Measurements from ENCODE around the gene DGAT2.

Gene DGAT2

GRCh38 chr11:75781296-75781695, 12.7 kb downstream of the DGAT2 start:
- no peak for ATAC-seq

GRCh38 chr11:75781831-75782230, 13.3 kb downstream of the DGAT2 start:
- no peak for ATAC-seq

DNA sequence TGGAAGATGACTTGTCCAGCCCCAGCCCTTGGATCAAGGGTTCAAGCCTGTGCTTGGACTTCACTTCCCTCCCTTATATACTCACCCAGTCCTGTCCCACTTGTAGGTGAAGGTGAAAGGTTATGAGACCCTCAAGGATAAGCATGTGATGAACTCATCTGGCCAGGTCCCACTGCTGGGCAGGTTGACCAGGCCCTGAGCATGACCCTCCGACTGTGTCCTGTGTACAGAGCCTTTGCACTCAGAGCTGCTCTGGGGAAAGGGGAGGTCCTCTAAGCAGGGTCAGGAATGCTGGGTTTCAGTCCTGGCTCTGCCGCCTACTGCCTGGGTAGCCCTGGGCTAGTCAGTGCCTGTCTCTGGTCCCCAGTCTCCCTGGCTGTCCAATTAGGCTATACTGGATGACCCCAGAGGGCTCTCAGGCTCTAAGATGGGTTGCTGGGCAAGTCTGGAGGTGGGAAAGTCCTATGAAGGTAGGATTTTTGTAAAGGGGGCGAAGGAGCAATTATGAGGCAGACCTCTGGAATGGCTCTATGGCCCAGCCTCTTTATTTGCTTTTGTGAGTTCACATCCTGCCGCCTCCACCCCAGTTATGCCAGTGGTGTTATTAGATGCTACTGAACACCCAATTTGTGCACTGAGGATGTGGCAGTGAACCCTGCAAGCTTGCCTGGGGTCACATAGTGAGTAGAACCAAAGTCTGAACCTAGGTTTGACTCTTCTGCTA, 14.1 kb downstream of the DGAT2 start:
- ATAC-seq = no peak

GRCh38 chr11:75783416-75784084, 15.0 kb downstream of the DGAT2 start:
- no peak for ATAC-seq

GRCh38 chr11:75784085-75784478, 15.5 kb downstream of the DGAT2 start:
- ATAC-seq = no peak

DNA sequence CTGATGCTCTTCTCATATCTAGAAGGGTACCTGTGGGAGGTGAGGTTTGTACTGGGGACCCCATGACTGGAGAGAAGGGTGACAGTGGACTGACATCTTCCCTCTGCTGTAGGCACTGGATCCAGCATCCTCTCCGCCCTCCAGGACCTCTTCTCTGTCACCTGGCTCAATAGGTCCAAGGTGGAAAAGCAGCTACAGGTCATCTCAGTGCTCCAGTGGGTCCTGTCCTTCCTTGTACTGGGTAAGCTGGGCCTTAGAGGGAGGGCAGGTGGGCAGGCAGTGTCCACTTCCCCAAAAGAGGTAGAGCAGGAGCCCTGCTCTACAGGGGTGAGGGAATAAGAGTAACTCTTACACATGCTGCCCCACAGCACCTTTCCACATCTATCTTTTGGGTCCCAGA, 15.9 kb downstream of the DGAT2 start:
- ATAC-seq = no peak

- ATAC-seq = no peak
These were observed 16.6 kb downstream of the DGAT2 start for GRCh38 chr11:75785187-75785586.

- no peak for ATAC-seq
These were observed 17.6 kb downstream of the DGAT2 start for GRCh38 chr11:75786101-75786736.

GRCh38 chr11:75789521-75789920, 20.9 kb downstream of the DGAT2 start:
- no peak for ATAC-seq

GRCh38 chr11:75790986-75791385, 22.4 kb downstream of the DGAT2 start:
- ATAC-seq = no peak

- no peak for ATAC-seq
These were observed 23.7 kb downstream of the DGAT2 start for GRCh38 chr11:75792127-75792731.

DNA sequence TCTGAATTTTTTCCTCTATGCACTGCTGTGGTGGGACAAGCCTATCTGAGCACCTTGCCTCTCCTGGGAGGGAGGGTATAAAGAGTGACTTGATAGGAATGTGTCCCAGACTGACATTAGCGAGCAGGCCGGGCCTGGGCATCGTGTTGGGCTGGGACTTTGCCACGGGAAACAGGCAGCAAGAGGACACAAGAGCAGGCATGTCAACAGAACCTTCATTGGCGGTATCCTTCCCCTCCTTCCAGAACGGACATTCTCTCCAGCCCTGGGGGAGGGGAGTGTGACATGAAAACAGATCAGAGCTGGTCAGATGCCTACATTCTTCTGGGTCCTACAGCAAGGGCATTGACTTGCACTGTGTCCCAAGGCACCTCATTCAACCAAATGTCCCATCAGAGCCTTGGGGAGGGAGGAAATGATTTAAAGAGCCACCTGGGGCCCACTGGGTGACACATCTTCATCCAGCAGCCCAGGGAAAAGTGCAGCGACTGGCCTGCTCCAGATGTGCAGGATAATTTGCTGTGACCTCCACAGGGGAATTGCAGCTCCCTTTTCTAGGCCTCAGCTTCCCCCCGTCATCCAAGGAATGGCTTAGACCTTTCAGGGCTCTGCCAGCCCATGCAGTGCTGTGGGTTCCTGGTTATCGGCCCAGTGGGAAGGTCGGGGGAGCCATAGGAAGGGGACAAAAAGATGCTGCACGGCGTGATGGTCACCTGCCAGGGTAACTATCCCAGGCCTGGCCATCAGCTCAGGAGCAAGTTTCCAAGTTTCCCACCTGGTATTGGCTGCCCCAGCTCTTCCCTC, 24.6 kb downstream of the DGAT2 start:
- ATAC-seq = no peak

GRCh38 chr11:75793966-75794365, 25.4 kb downstream of the DGAT2 start:
- no peak for ATAC-seq

DNA sequence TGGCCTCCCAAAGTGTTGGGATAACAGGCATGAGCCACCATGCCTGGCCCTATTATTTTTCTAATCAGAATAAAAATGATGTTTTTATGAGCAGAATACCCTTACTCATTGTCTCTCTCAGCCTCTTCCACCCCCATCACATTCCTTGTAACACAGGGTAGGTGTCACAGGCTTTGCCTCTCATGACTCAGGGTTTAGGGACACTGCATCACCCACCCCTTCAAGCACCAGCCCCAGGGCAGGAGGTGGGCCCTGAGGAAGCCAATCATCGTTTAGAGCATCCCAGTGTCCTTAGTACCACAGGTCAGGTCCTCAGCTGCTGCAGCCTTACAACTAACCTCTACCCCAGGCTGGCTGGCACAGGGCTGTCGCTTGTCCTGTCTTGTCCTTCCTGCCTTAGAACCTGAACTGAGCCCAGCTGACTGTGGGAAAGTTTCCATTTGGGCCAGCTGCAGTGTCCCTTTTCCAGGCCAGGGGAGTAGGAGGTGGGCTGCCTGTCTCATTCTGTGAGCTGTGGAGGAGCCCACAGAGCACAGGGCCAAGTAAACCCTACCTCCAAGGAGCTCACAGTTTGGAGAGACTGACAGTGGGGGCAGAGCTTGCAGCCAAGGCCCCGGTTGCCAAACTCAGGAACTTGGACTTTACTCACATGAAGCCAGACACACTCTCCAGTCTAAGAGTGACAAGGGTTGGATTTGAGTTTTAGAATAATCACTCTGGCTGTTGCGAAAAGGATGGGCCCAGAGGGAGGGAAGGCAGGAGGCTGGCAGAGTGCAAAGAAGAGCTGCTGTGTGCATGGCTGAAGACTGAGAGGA, 26.9 kb downstream of the DGAT2 start:
- ATAC-seq = no peak

- no peak for ATAC-seq
These were observed 27.5 kb downstream of the DGAT2 start for GRCh38 chr11:75796091-75796435.

GRCh38 chr11:75797116-75797515, 28.5 kb downstream of the DGAT2 start:
- no peak for ATAC-seq

- no peak for ATAC-seq
These were observed 29.2 kb downstream of the DGAT2 start for GRCh38 chr11:75797792-75798191.

- ATAC-seq = no peak
These were observed 31.6 kb downstream of the DGAT2 start for GRCh38 chr11:75800136-75800675.

DNA sequence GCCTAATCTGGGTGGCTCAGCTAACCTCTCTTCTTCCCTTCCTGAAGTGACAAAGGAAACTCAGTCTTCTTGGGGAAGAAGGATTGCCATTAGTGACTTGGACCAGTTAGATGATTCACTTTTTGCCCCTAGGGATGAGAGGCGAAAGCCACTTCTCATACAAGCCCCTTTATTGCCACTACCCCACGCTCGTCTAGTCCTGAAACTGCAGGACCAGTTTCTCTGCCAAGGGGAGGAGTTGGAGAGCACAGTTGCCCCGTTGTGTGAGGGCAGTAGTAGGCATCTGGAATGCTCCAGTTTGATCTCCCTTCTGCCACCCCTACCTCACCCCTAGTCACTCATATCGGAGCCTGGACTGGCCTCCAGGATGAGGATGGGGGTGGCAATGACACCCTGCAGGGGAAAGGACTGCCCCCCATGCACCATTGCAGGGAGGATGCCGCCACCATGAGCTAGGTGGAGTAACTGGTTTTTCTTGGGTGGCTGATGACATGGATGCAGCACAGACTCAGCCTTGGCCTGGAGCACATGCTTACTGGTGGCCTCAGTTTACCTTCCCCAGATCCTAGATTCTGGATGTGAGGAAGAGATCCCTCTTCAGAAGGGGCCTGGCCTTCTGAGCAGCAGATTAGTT, 32.3 kb downstream of the DGAT2 start:
- ATAC-seq = no peak

DNA sequence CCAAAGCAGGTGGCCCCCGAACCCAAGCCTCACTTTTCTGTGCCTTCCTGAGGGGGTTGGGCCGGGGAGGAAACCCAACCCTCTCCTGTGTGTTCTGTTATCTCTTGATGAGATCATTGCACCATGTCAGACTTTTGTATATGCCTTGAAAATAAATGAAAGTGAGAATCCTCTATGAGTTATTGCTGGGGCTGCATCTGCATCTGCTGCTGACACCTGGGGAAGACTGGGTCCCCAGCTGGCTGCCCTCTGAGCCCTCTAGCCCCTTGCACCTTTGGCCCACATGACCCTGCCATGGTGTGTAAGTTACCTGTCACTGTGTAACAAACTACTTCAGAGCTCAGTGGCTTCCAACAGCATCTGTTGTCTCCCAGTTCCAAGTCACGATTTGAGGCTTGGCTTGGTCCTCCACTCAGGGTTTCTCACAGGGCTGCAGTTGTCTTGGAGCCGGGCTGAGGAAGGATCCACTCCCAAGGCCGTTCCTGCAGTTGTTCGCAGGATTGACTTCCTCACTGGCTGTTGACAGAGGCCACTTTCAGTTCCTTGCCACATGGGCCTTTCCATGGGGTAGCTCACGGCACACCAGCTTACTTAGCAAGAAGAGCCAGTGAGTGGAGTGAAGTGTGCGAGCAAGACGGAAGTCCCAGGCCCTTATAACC, 32.9 kb downstream of the DGAT2 start:
- ATAC-seq = peak in 1 of 2 donors; percentile 36
